Erythroblast (primary cell): ENCODE results near the gene RELT.

Source experiments
- GATA1 ChIP-seq: IDR thresholded peaks from 2 replicates; pipeline ENCODE4 v1.6.1; 2011; ENCODE audit warnings: low read depth, mild to moderate bottlenecking, control low read depth, low read length, moderate library complexity
- POLR2A ChIP-seq: IDR thresholded peaks from 2 replicates; pipeline ENCODE4 v1.6.1; 2011; ENCODE audit warnings: mild to moderate bottlenecking, low read length

DNA sequence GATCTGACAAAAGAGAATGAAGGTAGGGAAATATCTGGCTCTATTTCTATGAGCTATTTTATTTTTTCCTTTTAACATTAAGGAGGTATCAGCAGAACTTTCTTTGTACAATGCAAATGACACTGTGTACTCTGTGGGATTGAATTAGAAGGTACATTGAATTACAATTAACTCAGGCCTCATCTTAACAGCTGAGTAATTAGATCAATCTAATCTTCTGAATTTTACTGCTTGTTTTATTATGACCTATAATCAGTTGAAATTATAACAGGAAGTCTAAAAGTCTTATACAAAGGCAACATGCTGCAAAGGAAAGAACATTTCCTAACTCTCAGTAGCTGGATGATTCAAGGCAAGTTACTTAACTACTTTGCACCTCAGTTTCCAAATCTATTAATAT lies 69.8 kb downstream of the RELT start:
- TF ChIP-seq POLR2A = no peak
- no peak for TF ChIP-seq GATA1
